ENCODE data around the gene TMEM170B. TPM values are rescaled to one million over a fixed set of nuclear protein-coding genes. Genes with fewer than 3 reads are reported as not detected.

TMEM170B gene
- total RNA-seq, 2 donors from 2014 or later = 4.6 to 6.8 TPM

- TF ChIP-seq CTCF (IDR thresholded peaks at IDR 0.05) = no peak
- peaks cover 5 to 8% of the 10 kb centered on the region in 2 donors for H3K4me1 ChIP-seq (ENCODE audit: control insufficient read depth in 1 of 2, low read depth in 2 of 2)
- no peaks in the 10 kb centered on the region for H3K9me3 ChIP-seq
- DNase-seq (ENCODE audit: low spot score) (no peak), ATAC-seq (ENCODE audit: insufficient number of reproducible peaks, low FRiP score, low read depth) (no peak)
- no peak overlapping the region for H3K4me3 ChIP-seq
- no peaks in the 10 kb centered on the region for H3K27me3 ChIP-seq (replicated peaks; ENCODE audit: insufficient read depth)
- H3K27ac ChIP-seq = no peak overlapping the region
- H3K36me3 ChIP-seq = no peaks in the 10 kb centered on the region
Observed at GRCh38 chr6:11532097-11532496, 5.5 kb upstream of the TMEM170B start.

DNA sequence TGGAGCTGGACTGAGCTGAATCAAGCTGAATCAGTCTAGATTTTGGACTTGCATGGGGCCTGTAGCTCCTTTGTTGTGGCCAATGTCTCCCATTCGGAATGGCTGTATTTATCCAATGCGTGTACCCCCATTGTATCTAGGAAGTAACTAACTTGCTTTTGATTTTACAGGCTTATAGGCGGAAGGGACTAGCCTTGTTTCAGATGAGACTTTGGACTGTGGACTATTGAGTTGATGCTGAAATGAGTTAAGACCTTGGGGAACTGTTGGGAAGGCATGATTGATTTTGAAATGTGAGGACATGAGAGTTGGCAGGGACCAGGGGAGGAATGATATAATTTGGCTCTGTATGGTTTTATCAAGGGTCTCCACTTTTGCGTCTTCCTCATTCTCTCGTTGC is 3.0 kb upstream of the TMEM170B start:
- Histone ChIP-seq H3K4me3 (no peak overlapping the region), H3K27ac (no peak overlapping the region), H3K27me3 (replicated peaks; ENCODE audit: insufficient read depth) (no peaks in the 10 kb centered on the region), H3K9me3 (no peaks in the 10 kb centered on the region), H3K4me1 (ENCODE audit: control insufficient read depth in 1 of 2, low read depth in 2 of 2) (peaks cover 6 to 8% of the 10 kb centered on the region in 2 donors), H3K36me3 (no peaks in the 10 kb centered on the region)
- DNase-seq (ENCODE audit: low spot score) (no peak), ATAC-seq (ENCODE audit: insufficient number of reproducible peaks, low FRiP score, low read depth) (no peak)
- TF ChIP-seq CTCF (IDR thresholded peaks at IDR 0.05) = no peak

DNA sequence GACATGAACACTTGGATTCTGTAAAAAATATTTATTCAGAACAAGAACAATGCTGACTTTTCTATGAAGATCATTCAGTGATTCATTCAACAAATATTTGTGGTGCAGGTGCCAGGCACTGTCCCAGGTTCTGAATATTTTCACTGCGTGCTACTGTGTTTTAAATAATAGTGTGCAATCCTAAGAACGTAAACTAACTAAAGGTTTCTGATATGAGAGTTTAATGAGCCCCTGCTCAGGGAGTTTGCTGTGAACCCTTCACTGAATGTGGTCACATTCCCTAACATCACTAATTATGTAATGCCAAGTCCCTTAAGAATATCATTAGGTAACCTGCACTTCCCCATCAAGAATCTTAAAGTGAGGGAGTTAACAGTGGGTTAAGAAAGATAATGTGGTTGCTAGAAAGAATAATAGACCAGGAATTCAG is 1.7 kb upstream of the TMEM170B start:
- TF ChIP-seq CTCF (IDR thresholded peaks at IDR 0.05) = no peak
- ATAC-seq (ENCODE audit: insufficient number of reproducible peaks, low FRiP score, low read depth) = no peak
- no peaks in the 10 kb centered on the region for H3K9me3 ChIP-seq
- H3K4me1 ChIP-seq (ENCODE audit: control insufficient read depth in 1 of 2, low read depth in 2 of 2) = peaks cover 8% of the 10 kb centered on the region in 2 donors
- H3K27ac ChIP-seq = no peak overlapping the region
- H3K4me3 ChIP-seq = no peak overlapping the region
- no peaks in the 10 kb centered on the region for H3K27me3 ChIP-seq (replicated peaks; ENCODE audit: insufficient read depth)
- no peak for DNase-seq (ENCODE audit: low spot score)
- no peaks in the 10 kb centered on the region for H3K36me3 ChIP-seq

DNA sequence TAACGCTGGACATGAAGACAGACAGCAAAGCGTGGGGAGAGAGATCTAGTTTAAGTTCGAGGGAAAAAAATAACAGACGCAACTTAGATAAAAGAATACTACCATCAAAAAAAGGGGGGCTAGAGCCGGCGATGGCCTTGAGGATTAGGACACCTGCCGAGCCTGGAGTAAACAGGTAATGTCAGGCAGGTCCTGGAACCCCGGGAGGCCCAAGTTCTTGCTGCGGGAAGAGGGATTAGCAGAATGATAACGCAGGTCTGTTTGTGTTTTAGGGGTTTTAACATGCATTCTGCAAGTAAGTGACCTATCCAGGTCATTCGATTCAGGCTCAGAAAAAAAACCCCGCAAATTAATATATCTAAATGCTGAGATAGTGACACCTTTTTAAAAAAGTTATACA is 754 bp upstream of the TMEM170B start:
- H3K9me3 ChIP-seq = no peaks in the 10 kb centered on the region
- DNase-seq (ENCODE audit: low spot score) (no peak), ATAC-seq (ENCODE audit: insufficient number of reproducible peaks, low FRiP score, low read depth) (no peak)
- H3K4me3 ChIP-seq = peak overlapping the region; percentile 98
- peaks cover 8% of the 10 kb centered on the region in 2 donors for H3K4me1 ChIP-seq (ENCODE audit: control insufficient read depth in 1 of 2, low read depth in 2 of 2)
- TF ChIP-seq CTCF (IDR thresholded peaks at IDR 0.05) = no peak
- H3K27ac ChIP-seq = peak overlapping the region; percentile 63 to 74
- H3K27me3 ChIP-seq (replicated peaks; ENCODE audit: insufficient read depth) = no peaks in the 10 kb centered on the region
- H3K36me3 ChIP-seq = no peaks in the 10 kb centered on the region

DNA sequence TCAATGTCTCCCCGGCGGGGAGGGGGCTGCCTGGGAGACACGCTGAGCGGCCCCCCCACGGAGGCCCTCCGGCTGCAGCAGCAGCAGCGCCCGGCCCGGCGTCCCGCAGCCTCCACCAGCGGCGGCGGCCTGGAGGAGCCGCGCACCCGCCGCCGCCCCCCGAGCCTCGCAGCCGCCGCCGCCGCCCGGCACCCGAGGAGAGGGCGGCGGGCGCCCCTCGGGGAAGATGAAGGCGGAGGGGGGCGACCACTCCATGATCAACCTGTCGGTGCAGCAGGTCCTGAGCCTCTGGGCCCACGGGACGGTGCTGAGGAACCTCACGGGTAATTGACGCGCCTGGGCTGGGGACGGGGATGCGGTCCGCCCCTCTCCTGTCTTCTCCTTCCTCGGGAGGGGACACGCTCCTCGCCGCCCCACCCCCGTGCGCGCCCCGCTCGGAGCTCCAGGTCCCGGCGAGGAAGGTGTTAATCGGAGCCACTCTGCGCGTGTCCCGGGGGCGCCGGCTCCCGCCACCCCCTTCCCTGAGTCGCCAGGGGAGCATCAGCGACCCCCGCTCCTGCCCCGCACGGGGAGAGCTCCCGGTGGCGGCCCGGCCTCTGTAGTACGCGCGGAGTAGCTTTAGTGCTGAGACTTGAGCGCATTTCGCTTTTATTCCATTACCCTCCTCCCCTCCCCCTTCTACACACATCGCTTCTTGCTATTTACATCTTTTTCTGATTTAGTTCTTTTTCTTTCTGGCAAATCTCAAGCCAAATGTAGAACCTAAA is 686 bp downstream of the TMEM170B start:
- Histone ChIP-seq H3K9me3 (no peaks in the 10 kb centered on the region), H3K4me1 (ENCODE audit: control insufficient read depth in 1 of 2, low read depth in 2 of 2) (peaks cover 8% of the 10 kb centered on the region in 2 donors), H3K27ac (peak overlapping the region; percentile 33 to 74), H3K36me3 (no peaks in the 10 kb centered on the region), H3K4me3 (peak overlapping the region; percentile 98), H3K27me3 (replicated peaks; ENCODE audit: insufficient read depth) (no peaks in the 10 kb centered on the region)
- TF ChIP-seq CTCF (IDR thresholded peaks at IDR 0.05) = no peak
- ATAC-seq (ENCODE audit: insufficient number of reproducible peaks, low FRiP score, low read depth) = no peak
- DNase-seq (ENCODE audit: low spot score) = no peak

Data from thoracic aorta (tissue), 2 donors.